ENCODE results near the gene JPH4.
"Not testable (repeated sequence)": the region's sequence is repeated elsewhere in the genome, so short reads cannot be mapped to it uniquely, and the experiment has no call there.

JPH4 gene

DNA sequence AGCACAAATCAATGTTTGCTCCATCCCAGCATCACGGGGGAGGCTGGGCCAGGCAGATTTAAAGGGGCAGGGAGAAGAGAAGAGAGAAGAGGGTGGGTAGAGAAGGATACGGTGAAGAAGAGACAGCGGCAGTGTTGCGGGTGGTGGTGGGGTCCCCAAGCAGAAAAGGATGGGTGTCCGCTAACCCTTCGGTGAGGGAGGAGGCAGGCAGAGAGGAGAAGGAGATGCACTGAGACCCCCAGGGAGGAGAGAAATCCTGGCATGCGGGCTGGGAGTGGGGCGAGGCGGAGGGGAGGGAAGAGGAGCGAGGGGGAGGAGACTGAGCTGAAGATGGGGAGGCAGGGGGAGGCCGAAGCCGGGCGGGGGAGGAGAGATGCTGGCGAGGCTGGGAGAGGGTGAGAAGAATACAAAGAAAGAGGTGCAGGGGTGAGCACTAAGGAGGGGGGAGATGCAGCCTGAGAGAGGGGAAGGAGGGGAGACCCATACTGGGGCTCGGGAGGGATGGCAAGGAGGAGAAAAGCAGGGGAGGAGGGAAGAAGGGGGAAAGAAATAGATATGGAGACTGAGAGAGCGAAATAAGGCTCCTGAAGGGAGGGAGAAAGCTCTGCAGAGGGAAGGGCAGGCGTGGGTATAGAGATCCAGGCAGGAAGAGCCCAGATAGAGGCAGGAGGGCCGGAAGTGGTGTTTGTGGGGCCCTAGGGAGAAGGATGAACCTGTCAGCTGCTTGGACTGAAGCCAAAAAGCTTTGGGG lies at the start of gene JPH4:
Gene JPH4, minus strand, starts transcription at position 231 of the 751 bp plus-strand sequence. CDS start 1,337 bp downstream, outside the sequence.
- DNase-seq = no peak

DNA sequence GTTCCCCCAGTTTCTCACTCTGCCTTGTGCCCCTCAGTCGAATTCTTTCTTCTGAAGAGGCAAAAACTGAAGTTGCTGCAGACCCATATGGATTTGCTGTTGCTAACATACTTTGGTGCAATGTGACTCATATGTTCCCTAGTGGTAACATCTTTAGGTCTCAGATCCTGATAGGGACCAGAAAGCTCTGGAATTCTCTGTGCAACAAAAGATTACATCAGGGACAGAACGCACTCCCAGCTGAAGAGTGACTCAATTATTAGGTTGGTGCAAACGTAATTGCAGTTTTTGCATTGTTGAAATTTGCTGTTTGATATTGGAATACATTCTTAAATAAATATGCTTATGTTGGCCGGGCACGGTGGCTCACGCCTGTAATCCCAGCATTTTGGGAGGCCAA lies 49.4 kb upstream of the JPH4 start:
- DNase-seq = no peak

DNA sequence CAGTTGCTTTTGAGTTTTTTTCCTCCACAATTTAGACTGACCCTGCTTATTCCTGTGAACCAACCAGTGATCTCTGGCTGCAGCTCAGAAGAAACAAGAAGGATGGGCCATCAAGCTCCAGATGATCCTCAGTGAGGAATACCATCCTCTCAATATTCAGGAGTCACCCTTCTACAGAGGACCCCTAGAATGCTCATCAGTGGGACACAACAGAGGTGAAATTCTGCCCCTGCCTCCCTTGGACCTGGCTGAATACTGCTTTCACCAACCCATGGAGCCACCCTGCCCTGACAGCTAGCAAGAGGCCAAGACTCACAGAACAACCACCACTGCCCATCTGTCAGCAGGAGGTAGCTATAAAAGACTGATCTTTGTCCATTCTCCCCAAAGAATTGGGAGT lies 48.4 kb upstream of the JPH4 start:
- DNase-seq = no peak

DNA sequence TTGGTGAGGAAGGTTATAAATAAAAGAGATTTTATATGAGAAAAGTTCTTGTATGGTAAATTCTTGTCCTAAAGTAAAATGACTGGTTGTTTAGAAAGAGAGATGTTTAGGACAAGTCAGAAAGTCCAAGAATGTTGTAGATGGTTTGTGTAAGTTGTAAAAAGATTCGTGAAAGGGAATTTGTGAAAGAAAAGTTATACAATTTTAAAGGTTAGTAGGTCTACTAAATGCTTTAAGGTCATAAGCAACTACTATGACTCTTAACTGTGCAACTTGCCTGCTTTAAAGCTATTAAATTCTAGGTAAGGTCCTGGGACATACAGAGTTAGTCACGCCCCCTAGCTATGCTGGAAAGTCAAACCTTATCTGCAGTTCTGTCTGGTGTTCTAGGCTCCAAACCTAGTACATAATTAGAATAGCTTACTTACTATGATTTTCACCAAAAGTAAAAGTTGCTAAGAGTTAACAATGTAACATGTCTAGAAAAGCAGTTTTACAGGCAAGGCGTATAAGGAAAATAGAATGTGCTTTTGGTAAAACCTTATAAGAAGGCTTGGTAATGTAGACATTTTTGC lies 46.3 kb upstream of the JPH4 start:
- DNase-seq = no peak

DNA sequence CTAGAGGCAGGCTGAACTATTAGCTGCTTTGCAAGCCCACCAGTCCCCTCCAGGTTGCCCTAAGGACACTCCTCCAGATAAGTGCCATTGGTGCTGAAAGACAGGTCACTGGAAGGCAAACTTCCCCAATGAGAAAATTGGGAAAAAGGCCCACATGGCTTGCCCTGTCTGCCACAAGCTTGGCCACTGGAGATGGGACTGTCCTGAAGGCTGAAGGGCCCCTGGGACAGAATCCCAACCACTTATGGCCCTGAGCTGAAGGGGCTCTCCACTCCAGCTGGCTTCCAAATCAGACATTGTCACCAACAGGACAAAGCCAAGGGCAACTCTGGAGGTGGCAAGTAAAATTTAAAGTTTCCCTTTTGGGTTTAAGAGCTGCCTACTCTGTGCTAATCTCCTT lies 45.4 kb upstream of the JPH4 start:
- DNase-seq = no peak

DNA sequence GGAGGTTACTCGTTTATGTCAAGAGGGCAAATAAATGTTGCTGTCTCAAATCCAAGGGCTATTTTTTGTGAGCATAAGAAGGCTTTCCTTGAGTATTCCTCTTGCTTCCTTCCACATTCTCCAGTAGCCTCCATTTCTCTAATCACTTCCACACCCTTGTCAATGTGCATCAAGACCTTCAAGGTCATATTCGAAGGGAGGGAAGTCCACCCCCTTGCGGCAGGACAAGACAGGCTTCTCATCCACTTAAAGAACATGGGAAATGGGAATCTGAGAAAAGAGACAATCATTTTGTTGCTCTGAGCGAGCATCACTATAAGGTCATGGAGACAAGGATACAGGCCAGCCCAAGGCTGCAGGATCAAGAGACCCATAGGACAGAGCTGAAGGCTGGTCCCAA lies 44.4 kb upstream of the JPH4 start:
- DNase-seq = no peak

DNA sequence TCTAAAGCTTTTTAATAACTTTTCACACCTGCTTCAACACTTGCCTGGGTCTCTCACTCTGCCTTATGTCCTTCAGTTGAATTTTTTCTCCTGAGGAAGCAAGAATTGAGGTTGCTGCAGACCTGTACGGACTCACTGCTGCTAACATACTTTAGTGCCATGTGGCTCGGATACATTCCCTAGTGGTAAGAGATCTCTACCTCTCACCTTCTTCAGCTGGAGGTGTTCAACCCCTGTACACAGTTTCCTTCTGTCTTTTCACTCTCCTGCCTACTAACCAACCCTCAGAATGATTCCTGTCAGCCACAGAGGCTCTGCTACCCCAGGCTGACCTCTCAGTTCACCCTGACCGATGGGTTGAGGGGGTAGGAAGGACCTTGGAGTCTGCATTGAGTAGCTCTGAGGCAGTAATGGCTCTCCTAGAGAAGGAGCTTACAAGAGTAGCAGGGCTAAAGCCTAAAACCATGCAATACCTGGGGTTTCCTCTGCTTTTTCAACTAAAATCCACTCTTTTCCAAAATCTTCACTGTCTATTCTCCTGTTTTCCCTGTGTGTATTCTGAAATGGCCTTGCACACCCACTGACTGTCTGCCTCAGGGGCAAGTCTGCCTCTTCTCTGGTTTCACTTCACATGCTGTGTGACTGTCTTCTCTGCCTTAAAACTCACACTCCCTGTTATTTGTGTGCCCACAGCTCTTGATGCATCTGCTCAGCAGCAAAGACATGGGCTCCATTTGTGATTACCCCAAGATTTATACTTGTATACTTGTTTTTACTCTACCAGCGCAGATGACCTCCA lies 43.5 kb upstream of the JPH4 start:
- DNase-seq = no peak

DNA sequence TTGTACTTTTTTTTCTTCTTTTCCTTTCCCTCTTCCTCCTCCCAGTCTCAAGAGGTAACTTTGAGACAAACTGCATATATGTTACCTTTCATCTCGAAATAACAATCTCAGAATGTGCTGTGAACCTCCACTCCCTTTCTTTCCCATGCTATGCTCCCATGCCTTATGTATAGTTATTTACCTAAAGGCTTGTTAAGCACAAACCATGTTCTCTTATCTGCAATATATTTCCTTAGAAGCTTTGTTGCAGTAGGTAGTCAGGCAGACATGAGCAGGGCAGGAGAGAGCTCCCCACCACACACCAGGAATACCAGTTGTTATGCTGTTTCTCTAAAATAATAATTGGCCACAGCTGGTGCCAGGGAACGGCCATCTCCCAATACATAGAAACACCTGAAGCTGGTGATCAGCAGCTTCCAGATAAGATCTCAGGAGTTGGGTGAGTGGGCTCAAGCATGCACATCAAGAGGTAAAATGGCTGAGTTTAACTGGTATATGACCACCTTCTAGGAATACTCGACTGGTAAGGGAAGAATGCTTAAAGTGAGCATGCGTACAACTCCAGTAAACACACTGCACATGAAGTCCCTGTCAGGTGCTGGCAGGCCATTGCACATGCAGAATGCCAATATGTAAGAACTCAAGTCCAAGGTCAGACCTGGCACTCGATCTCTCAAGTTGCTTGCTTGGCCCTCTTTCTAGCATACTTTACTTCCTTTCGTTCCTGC lies 42.8 kb upstream of the JPH4 start:
- DNase-seq = no peak

DNA sequence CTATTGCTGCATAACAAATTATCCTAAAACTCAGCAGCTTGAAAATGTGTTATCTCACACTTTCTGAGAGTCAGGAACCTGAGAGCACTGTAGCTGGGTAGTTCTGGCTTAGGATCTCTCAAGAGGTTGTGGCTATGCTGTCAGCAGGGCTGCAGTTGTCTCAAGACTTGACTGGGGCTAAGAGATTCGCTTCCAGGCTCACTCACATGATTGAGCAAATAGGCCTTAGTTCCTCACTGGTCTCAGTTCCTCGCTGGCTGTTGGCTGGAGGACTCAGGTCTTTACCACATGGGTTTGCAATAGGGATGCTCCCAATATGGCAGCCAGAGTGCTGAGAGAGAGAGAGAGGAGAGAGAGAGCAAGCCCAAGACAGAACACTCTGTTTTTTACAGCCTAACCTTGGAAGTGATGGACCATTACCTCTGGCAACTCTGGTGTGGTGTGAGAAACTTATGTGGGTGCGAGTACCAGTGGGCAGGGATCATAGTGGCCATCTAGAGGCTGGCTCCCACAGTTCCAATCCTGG lies 41.6 kb upstream of the JPH4 start:
- no peak for DNase-seq

DNA sequence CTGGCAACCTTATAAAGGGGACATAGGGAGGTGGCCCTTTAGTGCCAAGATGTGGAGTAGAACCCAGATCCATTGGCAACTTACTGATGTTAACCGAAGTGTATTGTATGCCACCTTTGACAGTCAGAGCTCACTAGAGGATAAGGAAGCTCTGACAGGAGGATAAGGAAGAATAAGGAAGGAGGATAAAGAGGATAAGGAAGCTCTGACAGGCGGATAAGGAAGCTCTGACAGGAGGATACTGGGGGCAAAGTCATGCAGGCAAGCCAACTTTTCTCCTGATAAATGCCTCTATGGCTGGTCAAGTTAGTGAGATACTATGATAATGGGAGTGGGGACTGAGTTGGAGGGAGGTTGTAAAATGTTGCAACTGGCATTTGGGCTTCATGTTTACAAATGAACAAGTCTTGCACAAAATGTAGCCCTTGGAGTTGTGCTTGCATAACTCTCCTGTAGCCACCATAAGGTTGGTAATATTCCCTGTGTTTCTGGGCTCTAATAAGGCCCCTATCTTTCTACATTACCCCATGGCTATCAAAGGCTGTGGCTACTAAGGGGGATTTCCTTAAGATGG lies 39.9 kb upstream of the JPH4 start:
- no peak for DNase-seq

DNA sequence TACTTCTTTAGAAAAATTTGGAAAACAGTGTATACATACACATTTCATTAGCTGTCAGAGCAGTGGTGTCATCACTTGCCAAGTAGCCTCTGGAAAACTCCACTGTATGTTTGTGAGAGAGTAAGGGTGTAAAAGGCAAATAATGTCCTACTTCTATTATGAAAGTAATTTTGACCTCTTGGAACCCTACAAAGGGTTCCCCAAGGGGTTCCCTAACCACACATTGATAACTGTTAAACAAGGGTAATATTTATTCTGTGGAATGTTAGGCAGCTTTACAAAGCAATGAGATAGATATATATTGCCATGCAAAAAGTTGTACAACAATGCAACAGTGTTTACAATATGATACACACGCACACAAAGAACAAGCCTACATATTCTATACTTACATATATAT lies 38.9 kb upstream of the JPH4 start:
- no peak for DNase-seq

DNA sequence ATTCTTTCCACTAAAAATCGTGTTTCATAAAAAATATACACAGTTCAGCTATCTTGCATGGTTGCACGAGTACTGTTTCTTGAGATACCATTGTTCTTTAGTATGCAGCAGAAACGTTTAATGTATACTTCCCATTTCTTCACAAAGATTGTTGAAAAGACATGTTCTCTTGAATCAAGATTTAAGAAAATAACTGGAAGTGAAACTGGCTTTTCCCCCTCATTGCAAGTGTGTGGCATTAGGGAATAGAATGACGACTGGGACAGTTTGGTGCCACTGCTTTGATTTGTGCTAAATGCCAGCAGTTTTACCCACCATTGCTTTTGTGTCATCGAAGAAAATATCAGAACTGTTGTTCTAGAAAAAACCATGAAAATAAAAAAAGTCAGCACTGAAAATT lies 37.3 kb upstream of the JPH4 start:
- no peak for DNase-seq

DNA sequence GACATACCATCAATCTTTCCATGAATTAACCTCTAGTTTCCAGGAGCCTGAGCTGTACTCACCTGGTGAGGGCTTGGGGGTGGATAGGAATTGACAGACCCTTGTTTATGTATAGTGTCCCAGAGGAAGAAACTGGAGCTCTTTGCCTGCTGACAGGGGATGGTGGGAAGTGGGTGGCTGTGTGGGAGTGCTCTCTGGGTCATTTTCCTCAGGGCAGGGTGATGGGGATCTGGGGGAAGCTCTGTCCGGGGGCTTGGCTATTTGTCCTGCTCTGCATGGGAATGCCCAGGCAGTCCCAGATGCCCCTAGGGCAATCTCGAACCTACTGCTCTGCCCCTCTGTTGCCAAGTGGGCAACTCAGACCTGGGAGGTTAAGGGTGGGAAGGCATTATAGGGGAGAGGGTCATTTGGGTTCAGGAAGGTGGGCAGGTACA lies 35.8 kb upstream of the JPH4 start:
- no peak for DNase-seq

DNA sequence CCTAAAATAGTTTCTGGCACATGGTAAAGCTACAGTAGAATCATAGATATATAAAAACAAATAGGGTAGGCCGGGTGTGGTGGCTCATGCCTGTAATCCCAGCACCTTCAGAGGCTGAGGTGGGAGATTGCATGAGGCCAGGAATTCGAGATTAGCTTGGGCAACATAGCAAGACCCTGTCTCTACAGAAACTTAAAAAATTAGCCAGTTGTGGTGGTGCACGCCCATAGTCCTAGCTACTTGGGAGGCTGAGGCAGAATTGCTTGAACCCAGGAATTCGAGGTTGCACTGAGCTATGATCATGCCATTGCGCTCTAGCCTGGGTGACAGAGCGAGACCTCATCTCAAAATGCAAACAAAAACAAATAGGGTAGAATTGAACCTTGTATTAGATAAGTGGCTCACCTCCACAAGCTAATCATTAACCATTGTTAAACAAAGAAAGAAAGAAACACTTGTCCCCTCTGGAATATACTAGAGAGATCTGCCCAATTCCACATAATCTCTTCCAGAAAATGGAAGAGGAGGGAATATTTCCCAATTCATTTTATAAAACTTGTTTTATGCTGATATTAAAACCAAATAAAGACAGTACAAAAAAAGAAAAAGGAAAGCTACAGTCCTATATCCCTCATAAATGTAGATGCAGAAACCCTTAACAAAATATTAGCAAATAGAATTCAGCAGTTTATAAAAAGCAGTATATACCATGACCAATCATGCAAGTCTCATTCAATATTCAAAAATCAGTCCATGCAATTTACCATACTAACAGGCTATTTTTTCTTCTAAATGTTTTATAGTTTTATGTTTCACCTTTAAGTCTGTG lies 34.9 kb upstream of the JPH4 start:
- DNase-seq = no peak

DNA sequence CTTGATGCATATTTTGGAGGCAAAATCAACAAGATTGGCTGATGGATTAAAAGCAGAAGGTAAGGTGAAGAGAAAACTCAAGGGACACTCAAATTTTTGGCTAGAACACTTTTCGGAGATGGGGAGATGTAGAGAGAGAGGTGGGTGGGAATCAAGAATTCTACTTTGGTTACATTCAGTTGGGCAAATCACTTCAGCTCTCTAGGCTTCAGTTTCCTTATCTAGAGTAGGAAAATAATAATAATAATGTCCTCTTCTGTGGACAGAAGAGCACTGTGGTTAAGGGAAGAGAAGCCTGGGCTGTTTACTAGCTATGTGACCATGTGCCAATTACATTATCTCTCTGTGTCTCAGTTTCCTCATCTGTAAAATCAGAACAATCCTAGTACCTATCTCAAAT lies 34.2 kb upstream of the JPH4 start:
- DNase-seq = no peak

DNA sequence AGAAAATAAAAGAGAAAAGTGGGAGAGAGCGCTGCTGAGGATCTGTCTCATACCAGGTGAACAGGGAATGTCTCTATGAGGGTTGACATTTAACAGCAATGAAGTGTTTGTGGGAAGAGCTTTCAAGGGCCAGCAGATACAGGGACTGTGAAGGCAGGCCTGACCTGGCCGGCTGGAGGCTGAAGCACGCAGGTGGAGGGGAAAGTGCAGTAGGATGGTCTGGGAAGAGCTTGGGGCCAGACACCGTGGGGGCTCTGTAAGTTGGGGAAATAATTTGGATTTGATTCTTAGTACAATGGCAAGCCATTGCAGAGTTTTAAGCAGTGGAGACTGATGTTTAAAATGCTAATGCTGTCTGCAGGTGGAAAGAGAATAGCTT lies 33.8 kb upstream of the JPH4 start:
- DNase-seq = no peak

DNA sequence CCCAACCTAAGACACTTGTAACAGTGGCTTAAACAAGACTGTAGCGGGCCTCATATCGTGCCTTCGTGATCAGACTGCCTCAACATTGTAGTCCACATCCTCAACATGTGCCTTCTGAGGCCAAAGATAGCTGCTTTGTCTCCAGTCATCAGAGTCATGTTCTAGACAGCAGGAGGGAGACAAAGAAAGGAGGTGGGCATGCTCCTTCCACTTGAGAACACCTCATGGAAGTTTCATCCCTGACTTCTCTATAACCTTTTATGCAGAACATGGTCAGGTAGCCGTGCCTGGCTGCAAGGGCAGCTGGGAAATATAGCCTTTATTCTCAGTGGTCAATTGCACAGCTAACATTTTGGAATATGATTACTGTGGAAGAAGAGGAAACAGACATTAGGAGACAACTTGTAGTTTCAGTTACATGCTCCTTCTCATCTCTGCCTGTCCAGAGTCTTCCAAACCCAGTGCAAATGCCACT lies 32.3 kb upstream of the JPH4 start:
- DNase-seq = no peak

DNA sequence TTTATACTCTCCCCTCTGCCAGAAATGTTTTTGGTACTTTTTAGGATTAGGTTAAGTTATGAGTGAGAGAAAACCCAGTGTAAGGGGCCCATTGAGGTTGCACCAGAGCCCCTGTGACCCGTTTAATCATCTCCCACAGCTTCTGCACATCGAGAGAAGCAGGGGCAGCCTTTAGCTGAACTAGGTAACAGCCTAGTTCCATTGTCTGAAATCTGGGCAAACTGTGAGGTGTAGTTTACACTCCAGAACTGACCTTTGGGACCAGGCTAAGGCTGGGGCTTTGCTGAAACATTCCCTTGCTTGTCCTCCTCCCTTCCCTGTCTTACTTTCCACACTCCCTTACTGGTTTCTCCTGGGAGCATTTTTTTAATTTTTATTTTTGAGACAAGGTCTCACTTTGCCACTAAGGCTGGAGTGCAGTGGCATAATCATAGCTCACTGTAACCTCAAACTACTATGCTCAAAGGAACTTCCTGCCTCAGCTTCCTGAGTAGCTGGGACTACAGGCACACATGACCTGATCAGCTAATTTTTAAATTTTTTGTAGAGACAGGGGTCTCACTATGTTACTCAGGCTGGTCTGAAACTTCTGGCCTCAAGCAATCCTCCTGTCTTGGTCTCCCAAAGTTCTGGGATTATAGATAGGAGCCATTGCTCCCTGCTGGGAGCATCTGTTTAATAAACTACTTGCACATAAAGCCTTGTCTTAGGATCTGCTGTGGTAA lies 31.7 kb upstream of the JPH4 start:
- DNase-seq = no peak

DNA sequence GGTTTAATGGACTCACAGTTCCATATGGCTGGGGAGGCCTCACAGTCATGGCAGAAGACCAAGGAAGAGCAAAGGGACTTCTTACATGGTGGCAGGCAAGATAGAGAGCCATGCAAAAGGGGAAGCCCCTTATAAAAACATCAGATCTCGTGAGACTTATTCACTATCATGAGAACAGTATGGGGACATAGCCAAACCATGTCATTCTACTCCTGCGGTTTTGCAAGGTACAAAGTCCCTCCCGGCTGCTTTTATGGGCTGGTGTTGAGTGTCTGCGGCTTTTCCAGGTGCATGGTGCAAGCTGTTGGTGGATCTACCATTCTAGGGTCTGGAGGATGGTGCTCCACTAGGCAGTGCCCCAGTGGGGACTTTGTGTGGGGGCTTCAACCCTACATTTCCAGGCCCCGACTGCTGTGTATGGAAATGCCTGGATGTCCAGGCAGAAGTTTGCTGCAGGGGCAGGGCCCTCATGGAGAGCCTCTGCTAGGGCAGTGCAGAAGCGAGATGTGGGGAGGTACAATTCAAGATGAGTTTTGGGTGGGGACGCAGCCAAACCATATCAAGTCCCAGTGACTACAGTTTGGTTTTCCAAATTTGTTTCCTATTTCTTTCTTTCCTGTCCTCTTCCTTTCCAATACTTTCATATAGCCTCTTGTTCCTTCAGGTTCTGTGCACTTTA lies 31.0 kb upstream of the JPH4 start:
- not testable (repeated sequence) for DNase-seq

DNA sequence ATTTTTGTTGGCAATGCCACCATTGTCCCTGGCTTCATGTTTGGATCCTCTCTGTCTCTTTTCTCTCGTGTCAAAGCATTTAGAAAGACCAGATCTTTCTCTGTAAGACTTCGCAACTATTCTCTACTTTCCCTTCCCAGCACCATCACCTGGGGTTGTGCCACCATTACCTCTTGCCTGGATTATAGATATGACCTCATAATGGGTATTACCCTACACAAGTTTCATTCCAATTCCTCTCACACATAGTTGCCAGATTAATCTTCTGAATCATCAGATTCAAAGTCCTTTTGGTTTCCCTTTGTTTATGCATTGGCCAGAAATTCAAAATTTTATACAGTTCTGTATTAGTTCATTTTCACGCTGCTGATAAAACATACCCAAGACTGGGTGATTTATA lies 30.4 kb upstream of the JPH4 start:
- no peak for DNase-seq
